GM20431 (cell line): ENCODE results near the gene AKR1C8.
"Not testable (repeated sequence)": the region's sequence is repeated elsewhere in the genome, so short reads cannot be mapped to it uniquely, and the experiment has no call there.

ENCODE experiments used
- in situ Hi-C: fragments of 300-500 bp; cut with MseI, MboI; formaldehyde crosslinking; loops from one replicate; pipeline ENCODE4 v1.15.0; 2020; ENCODE audit warnings: low sequenced_read_pairs; ENCODE audit not compliant: unreplicated experiment

AKR1C8 gene

GRCh38 chr10:5184987-5185775 lies at the start of gene AKR1C8:
TSS of gene AKR1C8 (minus strand) at chr10:5185150. CDS start at chr10:5185104, 46 bp downstream.
- in situ Hi-C loops, result no loop called here

GRCh38 chr10:5234106-5234860 lies 49.3 kb upstream of the AKR1C8 start:
- in situ Hi-C loops, result no loop called here

GRCh38 chr10:5233324-5233723 lies 48.4 kb upstream of the AKR1C8 start:
- in situ Hi-C loops, result no loop called here

- in situ Hi-C loops, result no loop called here
These were observed 44.1 kb upstream of the AKR1C8 start for GRCh38 chr10:5229019-5229418.

GRCh38 chr10:5222942-5223341 lies 38.0 kb upstream of the AKR1C8 start:
- in situ Hi-C loops, result not testable (repeated sequence)

GRCh38 chr10:5219262-5219661 lies 34.3 kb upstream of the AKR1C8 start:
- in situ Hi-C loops, result no loop called here

GRCh38 chr10:5216801-5217200 lies 31.9 kb upstream of the AKR1C8 start:
- in situ Hi-C loops, result no loop called here

GRCh38 chr10:5211696-5212536 lies 27.0 kb upstream of the AKR1C8 start:
- in situ Hi-C loops, result no loop called here

- in situ Hi-C loops, result not testable (repeated sequence)
These were observed 25.3 kb upstream of the AKR1C8 start for GRCh38 chr10:5210261-5210660.

- in situ Hi-C loops, result not testable (repeated sequence)
These were observed 24.8 kb upstream of the AKR1C8 start for GRCh38 chr10:5209776-5210175.

- in situ Hi-C loops, result no loop called here
These were observed 21.8 kb upstream of the AKR1C8 start for GRCh38 chr10:5206799-5207198.

- in situ Hi-C loops, result no loop called here
These were observed 14.4 kb upstream of the AKR1C8 start for GRCh38 chr10:5199398-5199797.

- in situ Hi-C loops, result no loop called here
These were observed 13.4 kb upstream of the AKR1C8 start for GRCh38 chr10:5198386-5198785.

GRCh38 chr10:5196702-5197113 lies 11.8 kb upstream of the AKR1C8 start, which contains the start of gene AKR1C4:
TSS of gene AKR1C4 (plus strand) at chr10:5196837. CDS start at chr10:5196868, 31 bp downstream.
- in situ Hi-C loops, result no loop called here

GRCh38 chr10:5195727-5196374 lies 10.9 kb upstream of the AKR1C8 start:
- in situ Hi-C loops, result no loop called here

- in situ Hi-C loops, result no loop called here
These were observed 9.5 kb upstream of the AKR1C8 start for GRCh38 chr10:5194431-5194830.

- in situ Hi-C loops, result no loop called here
These were observed 3.4 kb upstream of the AKR1C8 start for GRCh38 chr10:5188358-5188757.

- in situ Hi-C loops, result no loop called here
These were observed 2.9 kb upstream of the AKR1C8 start for GRCh38 chr10:5187867-5188266.

- in situ Hi-C loops, result no loop called here
These were observed 1.0 kb downstream of the AKR1C8 start for GRCh38 chr10:5183923-5184322.

GRCh38 chr10:5180503-5180902 lies 4.4 kb downstream of the AKR1C8 start:
- in situ Hi-C loops, result not testable (repeated sequence)
